Naive B cell (primary cell): ENCODE results near the gene KCNN1. TPM values are rescaled to one million over a fixed set of nuclear protein-coding genes. Genes with fewer than 3 reads are reported as not detected.

ENCODE experiments used
- ATAC-seq, 2 donors: fragments of 150-1000 bp; cut with Tn5 transposase; 2 replicates each; pipeline ENCODE4 v1.10.0; 2021; ENCODE audit warnings: low read depth in 2 of 2, mild to moderate bottlenecking in 2 of 2, moderate library complexity in 2 of 2
- DNase-seq: peaks from one replicate; pipeline ENCODE4 v3.0.0; 2022
- H3K27ac Mint-ChIP-seq, 6 donors: one replicate each; pipeline ENCODE4 v1.8.0; 2020 to 2022; ENCODE audit warnings: mild to moderate bottlenecking in 6 of 6, mixed read lengths in 6 of 6, moderate library complexity in 5 of 6, inconsistent platforms in 2 of 6
- H3K27me3 Mint-ChIP-seq, 3 donors: one replicate each; pipeline ENCODE4 v1.8.0; 2021 to 2022; ENCODE audit warnings: mixed read lengths in 3 of 3, mild to moderate bottlenecking in 1 of 3
- H3K36me3 Mint-ChIP-seq, 2 donors: one replicate each; pipeline ENCODE4 v1.8.0; 2020 to 2022; ENCODE audit warnings: mixed read lengths in 2 of 2, inconsistent platforms in 1 of 2, mild to moderate bottlenecking in 1 of 2
- H3K4me1 Mint-ChIP-seq, 3 donors: one replicate each; pipeline ENCODE4 v1.8.0; 2020 to 2022; ENCODE audit warnings: mixed read lengths in 3 of 3, inconsistent platforms in 1 of 3, mild to moderate bottlenecking in 1 of 3, moderate library complexity in 1 of 3
- H3K4me3 Mint-ChIP-seq, 8 donors: one replicate each; pipeline ENCODE4 v1.8.0; 2020 to 2022; ENCODE audit warnings: mild to moderate bottlenecking in 8 of 8, mixed read lengths in 8 of 8, moderate library complexity in 8 of 8, inconsistent platforms in 2 of 8
- H3K9me3 Mint-ChIP-seq, 7 donors: one replicate each; pipeline ENCODE4 v1.8.0; 2020 to 2022; ENCODE audit warnings: mixed read lengths in 7 of 7, mild to moderate bottlenecking in 5 of 7, inconsistent platforms in 2 of 7, moderate library complexity in 1 of 7
- polyA plus RNA-seq, 6 donors: library from polyadenylated mRNA; unstranded; fragments of 300-500 nt; fragmentation: Illumina TruSeq; gene quantifications; one replicate each; pipeline ENCODE4 v1.2.3, GENCODE V29; 2021; ENCODE audit warnings: low read depth in 6 of 6

The KCNN1 gene
- polyA plus RNA-seq, 6 donors from 2014 or later, result 0.27 TPM; not detected in 5

DNA sequence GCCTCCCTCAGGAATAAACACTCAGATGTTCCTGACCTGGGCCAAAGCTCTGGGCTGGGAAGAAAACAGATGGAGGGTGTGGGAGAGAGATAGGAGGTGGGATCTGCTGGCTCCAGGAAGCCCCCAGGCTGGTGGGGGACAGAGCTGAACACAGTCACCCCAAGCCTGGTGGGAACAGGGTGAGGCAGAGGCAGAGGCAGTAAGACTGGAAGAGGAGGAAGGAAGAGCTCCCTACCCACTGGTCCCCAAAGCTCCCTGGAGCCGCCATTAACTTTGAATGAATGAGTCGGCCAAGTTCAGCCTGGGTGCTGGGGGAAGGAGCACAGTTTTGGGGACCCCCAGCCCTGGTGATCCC is 801 bp upstream of the KCNN1 start:
- H3K27ac Mint-ChIP-seq, result no peak overlapping the region

GRCh38 chr19:17967257-17968051 is 547 bp downstream of the KCNN1 start:
- peaks cover 0 to 6% of the 10 kb centered on the region in 2 donors for H3K36me3 Mint-ChIP-seq
- H3K27ac Mint-ChIP-seq, result no peak overlapping the region
- peaks cover 13 to 26% (median 18%) of the 10 kb centered on the region in 3 donors for H3K4me1 Mint-ChIP-seq
- peak overlapping the region in 7 of 8 donors; percentile 52 to 85 (median 77) for H3K4me3 Mint-ChIP-seq
- DNase-seq (no peak), ATAC-seq (peak in 1 of 2 donors; percentile 21)
- peaks cover 0 to 2% (median 0%) of the 10 kb centered on the region in 7 donors for H3K9me3 Mint-ChIP-seq
- peaks cover 17 to 62% (median 46%) of the 10 kb centered on the region in 3 donors for H3K27me3 Mint-ChIP-seq

More for the DNA sequence above, 801 bp upstream of the KCNN1 start:
- DNase-seq (no peak), ATAC-seq (no peak)
- Mint-ChIP-seq H3K27me3 (peaks cover 17 to 64% (median 46%) of the 10 kb centered on the region in 3 donors), H3K4me1 (peaks cover 13 to 26% (median 18%) of the 10 kb centered on the region in 3 donors), H3K4me3 (peak overlapping the region in 4 of 8 donors; percentile 21 to 61 (median 44)), H3K36me3 (peaks cover 0 to 6% of the 10 kb centered on the region in 2 donors), H3K9me3 (peaks cover 0 to 2% (median 0%) of the 10 kb centered on the region in 7 donors)

GRCh38 chr19:17968362-17968761 is 1.5 kb downstream of the KCNN1 start:
- DNase-seq (no peak), ATAC-seq (no peak)
- Mint-ChIP-seq H3K4me3 (no peak overlapping the region), H3K36me3 (peaks cover 0 to 6% of the 10 kb centered on the region in 2 donors), H3K9me3 (peaks cover 0 to 2% (median 0%) of the 10 kb centered on the region in 7 donors), H3K4me1 (peaks cover 16 to 32% (median 18%) of the 10 kb centered on the region in 3 donors), H3K27me3 (peaks cover 16 to 57% (median 46%) of the 10 kb centered on the region in 3 donors), H3K27ac (no peak overlapping the region)

- DNase-seq (no peak), ATAC-seq (no peak)
- Mint-ChIP-seq H3K4me3 (no peak overlapping the region), H3K4me1 (peaks cover 16 to 30% (median 18%) of the 10 kb centered on the region in 3 donors), H3K9me3 (peaks cover 0 to 2% (median 0%) of the 10 kb centered on the region in 7 donors), H3K27me3 (peaks cover 11 to 48% (median 38%) of the 10 kb centered on the region in 3 donors), H3K27ac (no peak overlapping the region), H3K36me3 (peaks cover 0 to 6% of the 10 kb centered on the region in 2 donors)
Measured at GRCh38 chr19:17969096-17969792, 2.3 kb downstream of the KCNN1 start.

- H3K27ac Mint-ChIP-seq, result no peak overlapping the region
- H3K27me3 Mint-ChIP-seq, result peaks cover 0 to 19% (median 8%) of the 10 kb centered on the region in 3 donors
- ATAC-seq, result no peak
- peak overlapping the region in 1 of 8 donors; percentile 68 for H3K4me3 Mint-ChIP-seq
- no peak for DNase-seq
- peaks cover 0 to 2% (median 0%) of the 10 kb centered on the region in 7 donors for H3K9me3 Mint-ChIP-seq
- no peaks in the 10 kb centered on the region for H3K36me3 Mint-ChIP-seq
- H3K4me1 Mint-ChIP-seq, result peaks cover 5 to 12% (median 7%) of the 10 kb centered on the region in 3 donors
Measured at GRCh38 chr19:17972230-17972629, 5.3 kb downstream of the KCNN1 start.

GRCh38 chr19:17973759-17974158 is 6.9 kb downstream of the KCNN1 start:
- Mint-ChIP-seq H3K27me3 (peaks cover 0 to 9% (median 0%) of the 10 kb centered on the region in 3 donors), H3K4me3 (no peak overlapping the region), H3K4me1 (peaks cover 4 to 7% (median 5%) of the 10 kb centered on the region in 3 donors), H3K36me3 (no peaks in the 10 kb centered on the region), H3K9me3 (no peaks in the 10 kb centered on the region), H3K27ac (peak overlapping the region in 1 of 6 donors; percentile 19)
- ATAC-seq (no peak), DNase-seq (no peak)

DNA sequence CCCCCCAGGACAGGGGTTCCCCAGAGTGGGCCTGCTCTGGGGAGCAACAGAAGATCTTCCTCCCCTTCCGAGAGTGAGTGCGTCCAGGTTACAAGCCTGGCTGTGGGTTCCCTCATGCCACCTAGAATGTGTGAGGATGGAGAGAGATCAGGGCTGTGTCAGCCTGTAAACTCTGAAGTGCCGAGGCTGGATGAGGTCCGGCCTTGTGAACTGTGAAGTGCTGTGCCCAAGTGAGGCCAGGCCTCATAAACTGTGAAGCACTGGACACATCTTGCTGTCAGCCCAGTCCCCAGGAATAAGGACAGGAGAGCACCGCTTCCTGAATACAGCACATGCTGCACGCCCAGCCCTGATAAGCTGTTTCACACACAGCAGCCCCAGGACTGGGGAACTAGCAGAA is 7.6 kb downstream of the KCNN1 start:
- no peak for DNase-seq
- no peaks in the 10 kb centered on the region for H3K36me3 Mint-ChIP-seq
- H3K9me3 Mint-ChIP-seq, result no peaks in the 10 kb centered on the region
- peaks cover 6 to 11% (median 7%) of the 10 kb centered on the region in 3 donors for H3K4me1 Mint-ChIP-seq
- peaks cover 0 to 4% (median 0%) of the 10 kb centered on the region in 3 donors for H3K27me3 Mint-ChIP-seq
- no peak for ATAC-seq
- H3K4me3 Mint-ChIP-seq, result no peak overlapping the region
- peak overlapping the region in 1 of 6 donors; percentile 18 for H3K27ac Mint-ChIP-seq

DNA sequence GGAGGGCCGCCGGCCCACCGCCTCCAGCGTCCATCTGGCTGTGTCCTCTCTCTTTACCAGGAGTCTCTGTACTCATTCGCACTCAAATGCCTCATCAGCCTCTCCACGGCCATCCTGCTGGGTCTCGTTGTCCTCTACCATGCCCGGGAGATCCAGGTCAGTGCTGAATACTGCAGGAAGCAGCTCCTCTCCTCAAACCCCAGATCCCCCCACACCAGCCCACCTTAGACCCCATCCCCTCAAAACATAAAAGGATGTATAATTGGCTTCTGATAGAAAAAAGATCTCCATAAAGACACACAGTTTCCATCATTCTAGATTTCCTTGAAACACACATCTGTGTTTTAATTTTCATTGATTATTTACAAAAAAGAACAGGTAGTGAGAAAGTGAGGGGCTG is 8.1 kb downstream of the KCNN1 start:
- ATAC-seq, result no peak
- H3K36me3 Mint-ChIP-seq, result no peaks in the 10 kb centered on the region
- H3K4me3 Mint-ChIP-seq, result peak overlapping the region in 1 of 8 donors; percentile 19
- no peaks in the 10 kb centered on the region for H3K9me3 Mint-ChIP-seq
- no peak for DNase-seq
- peak overlapping the region in 1 of 6 donors; percentile 42 for H3K27ac Mint-ChIP-seq
- peaks cover 9 to 13% (median 12%) of the 10 kb centered on the region in 3 donors for H3K4me1 Mint-ChIP-seq
- H3K27me3 Mint-ChIP-seq, result no peaks in the 10 kb centered on the region

DNA sequence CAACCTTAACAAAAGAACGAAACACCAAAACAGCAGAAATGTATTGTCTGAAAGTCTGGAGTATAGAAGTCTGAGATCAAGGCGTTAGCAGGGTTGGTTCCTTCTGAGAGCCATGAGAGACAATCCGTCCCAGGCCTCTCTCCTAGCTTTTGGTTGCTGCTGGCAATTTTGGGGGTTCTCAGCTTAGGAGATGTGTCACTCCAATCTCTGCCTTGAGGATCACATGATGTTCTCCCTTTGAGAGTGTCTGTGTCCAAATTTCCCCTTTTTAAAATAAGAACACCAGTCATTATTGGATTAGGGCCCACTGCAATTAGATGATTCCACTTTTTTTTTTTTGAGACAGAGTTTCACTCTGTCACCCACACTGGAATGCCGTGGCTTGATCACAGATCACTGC is 10.1 kb downstream of the KCNN1 start:
- Mint-ChIP-seq H3K4me3 (no peak overlapping the region), H3K27ac (peak overlapping the region in 3 of 6 donors; percentile 15 to 63 (median 15)), H3K9me3 (no peaks in the 10 kb centered on the region), H3K27me3 (no peaks in the 10 kb centered on the region), H3K4me1 (peaks cover 16 to 26% (median 21%) of the 10 kb centered on the region in 3 donors), H3K36me3 (no peaks in the 10 kb centered on the region)
- DNase-seq, result no peak
- ATAC-seq, result no peak

DNA sequence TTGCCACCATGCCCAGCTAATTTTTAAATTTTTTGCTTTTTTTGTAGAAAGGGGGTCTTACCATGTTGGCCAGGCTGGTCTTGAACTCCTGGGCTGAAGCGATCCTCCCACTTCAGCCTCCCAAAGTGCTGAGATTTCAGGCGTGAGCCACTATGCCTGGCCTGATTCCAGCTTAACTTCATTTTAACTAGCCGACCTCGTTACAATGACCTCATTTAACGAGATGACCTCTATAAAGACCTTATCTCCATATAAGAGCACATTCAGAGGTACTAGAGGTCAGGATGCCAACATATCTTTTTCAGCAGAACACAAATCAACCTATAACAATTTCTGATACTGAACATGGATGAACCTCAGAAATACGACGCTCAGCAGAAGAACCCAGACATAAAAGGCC is 10.6 kb downstream of the KCNN1 start:
- no peaks in the 10 kb centered on the region for H3K27me3 Mint-ChIP-seq
- H3K27ac Mint-ChIP-seq, result peak overlapping the region in 3 of 6 donors; percentile 33 to 63 (median 33)
- peaks cover 16 to 26% (median 26%) of the 10 kb centered on the region in 3 donors for H3K4me1 Mint-ChIP-seq
- peak overlapping the region in 1 of 8 donors; percentile 36 for H3K4me3 Mint-ChIP-seq
- no peaks in the 10 kb centered on the region for H3K9me3 Mint-ChIP-seq
- no peaks in the 10 kb centered on the region for H3K36me3 Mint-ChIP-seq
- no peak for DNase-seq
- no peak for ATAC-seq

DNA sequence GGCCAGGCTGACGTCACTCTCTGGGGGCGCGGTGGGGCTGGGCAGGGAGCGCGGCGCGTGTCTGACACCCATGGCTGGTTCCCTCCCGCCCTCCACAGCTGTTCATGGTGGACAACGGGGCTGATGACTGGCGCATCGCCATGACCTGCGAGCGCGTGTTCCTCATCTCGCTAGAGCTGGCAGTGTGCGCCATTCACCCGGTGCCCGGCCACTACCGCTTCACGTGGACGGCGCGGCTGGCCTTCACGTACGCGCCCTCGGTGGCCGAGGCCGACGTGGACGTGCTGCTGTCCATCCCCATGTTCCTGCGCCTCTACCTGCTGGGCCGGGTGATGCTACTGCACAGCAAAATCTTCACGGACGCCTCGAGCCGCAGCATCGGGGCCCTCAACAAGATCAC is 14.7 kb downstream of the KCNN1 start:
- Mint-ChIP-seq H3K27ac (peak overlapping the region in 1 of 6 donors; percentile 88), H3K4me3 (peak overlapping the region in 1 of 8 donors; percentile 28), H3K9me3 (no peaks in the 10 kb centered on the region), H3K27me3 (peaks cover 0 to 7% (median 7%) of the 10 kb centered on the region in 3 donors), H3K36me3 (no peaks in the 10 kb centered on the region), H3K4me1 (peaks cover 16 to 35% (median 26%) of the 10 kb centered on the region in 3 donors)
- DNase-seq (no peak), ATAC-seq (no peak)

DNA sequence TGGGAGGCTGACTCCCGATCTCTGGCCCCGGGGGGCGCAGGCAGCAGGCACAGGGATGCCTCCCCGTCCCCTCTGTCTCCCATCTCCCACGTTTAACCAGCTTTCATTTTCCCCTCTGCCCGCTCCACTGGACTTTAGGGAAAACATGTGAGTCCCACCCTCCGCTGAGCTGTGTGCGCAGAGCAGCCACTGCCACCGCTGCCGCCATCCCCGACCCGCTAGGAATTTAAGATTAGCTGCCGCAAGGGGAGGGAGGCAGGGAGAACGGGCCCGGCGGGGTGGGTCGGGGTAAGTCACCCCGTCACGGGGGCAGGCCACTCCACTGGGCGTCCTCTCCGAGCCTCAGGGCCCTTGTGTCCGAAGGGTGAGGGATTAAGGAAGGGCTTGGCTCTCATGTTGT is 15.5 kb downstream of the KCNN1 start:
- Mint-ChIP-seq H3K4me3 (no peak overlapping the region), H3K9me3 (no peaks in the 10 kb centered on the region), H3K27me3 (peaks cover 0 to 7% (median 7%) of the 10 kb centered on the region in 3 donors), H3K36me3 (no peaks in the 10 kb centered on the region), H3K27ac (no peak overlapping the region), H3K4me1 (peaks cover 16 to 35% (median 26%) of the 10 kb centered on the region in 3 donors)
- ATAC-seq, result no peak
- no peak for DNase-seq

GRCh38 chr19:17985037-17985818 is 18.3 kb downstream of the KCNN1 start:
- Mint-ChIP-seq H3K27ac (peak overlapping the region in 1 of 6 donors; percentile 47), H3K4me3 (no peak overlapping the region)
- ATAC-seq, result no peak

More at GRCh38 chr19:17985037-17985818, 18.3 kb downstream of the KCNN1 start:
- DNase-seq, result no peak
- Mint-ChIP-seq H3K27me3 (peaks cover 0 to 7% (median 7%) of the 10 kb centered on the region in 3 donors), H3K4me1 (peaks cover 9 to 26% (median 11%) of the 10 kb centered on the region in 3 donors), H3K9me3 (no peaks in the 10 kb centered on the region), H3K36me3 (no peaks in the 10 kb centered on the region)
